Progenitor cell of endocrine pancreas (in vitro differentiated cells): ENCODE measurements around the gene CRYBA2. TPM values are rescaled to one million over a fixed set of nuclear protein-coding genes. Genes with fewer than 3 reads are reported as not detected.

Source experiments
- DNase-seq: peaks from one replicate; pipeline ENCODE4 v3.0.0; 2021; ENCODE audit warnings: low spot score; ENCODE audit not compliant: unreplicated experiment
- H3K27ac Mint-ChIP-seq: 2 replicates; pipeline ENCODE4 v1.8.0; 2021; ENCODE audit warnings: mild to moderate bottlenecking, moderate library complexity, mixed read lengths
- H3K27me3 Mint-ChIP-seq: 2 replicates; pipeline ENCODE4 v1.8.0; 2021; ENCODE audit warnings: mixed read lengths
- H3K36me3 Mint-ChIP-seq: 2 replicates; pipeline ENCODE4 v1.8.0; 2022; ENCODE audit warnings: mixed read lengths; ENCODE audit not compliant: insufficient read depth
- H3K4me1 Mint-ChIP-seq: 2 replicates; pipeline ENCODE4 v1.8.0; 2021; ENCODE audit warnings: low read depth, mixed read lengths
- H3K4me3 Mint-ChIP-seq: 2 replicates; pipeline ENCODE4 v1.8.0; 2021; ENCODE audit warnings: low read depth, mild to moderate bottlenecking, moderate library complexity, mixed read lengths
- H3K9me3 Mint-ChIP-seq: 2 replicates; pipeline ENCODE4 v1.8.0; 2021; ENCODE audit warnings: low read depth, mixed read lengths
- CTCF ChIP-seq: fragments of 200-600 bp; sonication (generic); IDR thresholded peaks from one replicate; pipeline ENCODE4 v1.5.0; 2021; ENCODE audit warnings: antibody characterized with exemption, mild to moderate bottlenecking; ENCODE audit not compliant: unreplicated experiment
- total RNA-seq: library from RNA; stranded (reverse); gene quantifications from 2 replicates; pipeline ENCODE4 v1.2.1, GENCODE V29; 2021

Gene CRYBA2
- total RNA-seq, 1 donor from 2014 or later: 30.1 TPM

GRCh38 chr2:218983934-218984238 lies 9.3 kb downstream of the CRYBA2 start:
- TF ChIP-seq CTCF: no peak
- peak overlapping the region; percentile 26 for H3K4me3 Mint-ChIP-seq
- peaks cover 87% of the 10 kb centered on the region for H3K27me3 Mint-ChIP-seq
- peaks cover 8% of the 10 kb centered on the region for H3K4me1 Mint-ChIP-seq
- no peaks in the 10 kb centered on the region for H3K9me3 Mint-ChIP-seq
- no peak overlapping the region for H3K27ac Mint-ChIP-seq
- H3K36me3 Mint-ChIP-seq: no peaks in the 10 kb centered on the region
- no peak for DNase-seq

GRCh38 chr2:218983263-218983933 lies 9.8 kb downstream of the CRYBA2 start:
- H3K27ac Mint-ChIP-seq: no peak overlapping the region
- H3K4me3 Mint-ChIP-seq: peak overlapping the region; percentile 50
- H3K27me3 Mint-ChIP-seq: peaks cover 87% of the 10 kb centered on the region

GRCh38 chr2:218982586-218983262 lies 10.5 kb downstream of the CRYBA2 start:
- H3K27ac Mint-ChIP-seq: no peak overlapping the region
- H3K9me3 Mint-ChIP-seq: no peaks in the 10 kb centered on the region
- no peak for DNase-seq
- no peaks in the 10 kb centered on the region for H3K36me3 Mint-ChIP-seq
- peaks cover 8% of the 10 kb centered on the region for H3K4me1 Mint-ChIP-seq
- no peak for TF ChIP-seq CTCF
- H3K4me3 Mint-ChIP-seq: peak overlapping the region; percentile 37
- peaks cover 85% of the 10 kb centered on the region for H3K27me3 Mint-ChIP-seq

More at GRCh38 chr2:218983263-218983933, 9.8 kb downstream of the CRYBA2 start:
- TF ChIP-seq CTCF: no peak
- H3K9me3 Mint-ChIP-seq: no peaks in the 10 kb centered on the region
- no peak for DNase-seq
- peaks cover 8% of the 10 kb centered on the region for H3K4me1 Mint-ChIP-seq
- no peaks in the 10 kb centered on the region for H3K36me3 Mint-ChIP-seq

DNA sequence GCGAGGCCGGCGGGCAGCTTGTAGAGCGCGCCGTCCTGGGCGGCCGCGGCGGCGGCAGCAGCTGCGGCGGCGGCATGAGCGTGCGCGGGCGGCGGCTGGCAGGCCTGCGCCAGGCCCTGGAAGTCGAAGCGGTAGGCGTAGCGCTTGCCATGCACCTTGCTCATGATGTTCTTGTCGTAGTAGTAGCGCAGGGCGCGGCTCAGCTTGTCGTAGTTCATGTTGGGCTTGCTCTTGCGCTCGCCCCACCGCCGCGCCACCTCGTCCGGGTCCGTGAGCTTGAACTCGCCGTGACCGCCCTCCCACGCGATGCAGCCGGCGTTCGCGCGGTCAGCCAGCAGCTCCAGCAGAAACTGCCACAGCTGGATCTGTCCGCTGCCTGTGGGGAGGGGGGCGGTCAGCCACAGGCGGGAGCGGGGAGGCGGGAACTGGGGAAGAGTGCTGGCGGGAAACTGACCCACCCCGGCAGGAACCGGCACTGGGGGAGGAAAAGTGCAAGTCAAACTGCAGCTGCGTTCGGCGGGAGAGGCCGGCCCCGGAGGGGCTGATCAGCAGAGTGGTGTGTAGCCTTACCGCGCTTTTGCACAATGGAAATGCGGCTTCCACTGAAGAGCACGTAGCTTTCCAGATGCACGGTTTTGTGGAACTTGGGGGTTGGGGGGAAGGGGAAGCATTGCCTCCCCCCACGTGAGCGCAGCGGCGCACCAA lies 11.2 kb downstream of the CRYBA2 start:
- no peaks in the 10 kb centered on the region for H3K9me3 Mint-ChIP-seq
- TF ChIP-seq CTCF: no peak
- H3K4me1 Mint-ChIP-seq: peaks cover 8% of the 10 kb centered on the region
- H3K36me3 Mint-ChIP-seq: no peaks in the 10 kb centered on the region
- DNase-seq: no peak
- peaks cover 85% of the 10 kb centered on the region for H3K27me3 Mint-ChIP-seq
- H3K27ac Mint-ChIP-seq: no peak overlapping the region
- H3K4me3 Mint-ChIP-seq: peak overlapping the region; percentile 37

GRCh38 chr2:218981390-218981880 lies 11.8 kb downstream of the CRYBA2 start:
- Mint-ChIP-seq H3K4me3 (peak overlapping the region; percentile 49), H3K27me3 (peaks cover 85% of the 10 kb centered on the region)
- DNase-seq: no peak

More at GRCh38 chr2:218981390-218981880, 11.8 kb downstream of the CRYBA2 start:
- Mint-ChIP-seq H3K36me3 (no peaks in the 10 kb centered on the region), H3K27ac (no peak overlapping the region), H3K9me3 (no peaks in the 10 kb centered on the region), H3K4me1 (peaks cover 8% of the 10 kb centered on the region)
- TF ChIP-seq CTCF: peak; percentile 16
